Measurements from ENCODE around the gene PROM2. TPM values are rescaled to one million over a fixed set of nuclear protein-coding genes. Genes with fewer than 3 reads are reported as not detected.
"Not testable (repeated sequence)": the region's sequence is repeated elsewhere in the genome, so short reads cannot be mapped to it uniquely, and the experiment has no call there.

Gene PROM2
- total RNA-seq, 4 donors from 2014 or later, result 16.7 to 24.3 (median 22.0) TPM

DNA sequence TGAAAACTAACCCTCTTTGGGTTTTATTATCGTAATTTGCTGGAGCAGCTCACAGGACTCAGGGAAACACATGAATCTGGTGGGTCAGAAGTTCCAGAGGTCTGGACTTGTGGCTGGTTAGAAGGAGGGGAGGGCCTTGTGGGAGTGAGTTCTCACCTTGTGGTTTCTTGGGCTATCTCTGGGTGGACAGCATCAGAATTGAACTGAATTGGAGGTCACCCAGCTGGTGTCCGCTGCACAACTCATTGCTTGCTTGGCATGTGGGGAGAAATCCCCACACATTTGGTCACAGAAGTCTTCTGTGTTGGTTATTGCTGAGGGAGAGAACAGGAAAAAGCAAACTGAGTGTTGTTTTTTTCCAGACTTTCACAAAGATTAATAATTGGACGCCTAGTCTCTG lies 39.4 kb upstream of the PROM2 start:
- Histone ChIP-seq H3K9me3 (no peaks in the 10 kb centered on the region), H3K36me3 (no peaks in the 10 kb centered on the region), H3K27ac (peak overlapping the region; percentile 5 to 68 (median 56)), H3K4me3 (replicated peaks in 1 of 3) (no peak overlapping the region), H3K4me1 (peaks cover 10 to 30% of the 10 kb centered on the region in 2 donors), H3K27me3 (no peaks in the 10 kb centered on the region)
- TF ChIP-seq POLR2A (IDR thresholded peaks at IDR 0.05), result no peak
- TF ChIP-seq, protein P1, sequence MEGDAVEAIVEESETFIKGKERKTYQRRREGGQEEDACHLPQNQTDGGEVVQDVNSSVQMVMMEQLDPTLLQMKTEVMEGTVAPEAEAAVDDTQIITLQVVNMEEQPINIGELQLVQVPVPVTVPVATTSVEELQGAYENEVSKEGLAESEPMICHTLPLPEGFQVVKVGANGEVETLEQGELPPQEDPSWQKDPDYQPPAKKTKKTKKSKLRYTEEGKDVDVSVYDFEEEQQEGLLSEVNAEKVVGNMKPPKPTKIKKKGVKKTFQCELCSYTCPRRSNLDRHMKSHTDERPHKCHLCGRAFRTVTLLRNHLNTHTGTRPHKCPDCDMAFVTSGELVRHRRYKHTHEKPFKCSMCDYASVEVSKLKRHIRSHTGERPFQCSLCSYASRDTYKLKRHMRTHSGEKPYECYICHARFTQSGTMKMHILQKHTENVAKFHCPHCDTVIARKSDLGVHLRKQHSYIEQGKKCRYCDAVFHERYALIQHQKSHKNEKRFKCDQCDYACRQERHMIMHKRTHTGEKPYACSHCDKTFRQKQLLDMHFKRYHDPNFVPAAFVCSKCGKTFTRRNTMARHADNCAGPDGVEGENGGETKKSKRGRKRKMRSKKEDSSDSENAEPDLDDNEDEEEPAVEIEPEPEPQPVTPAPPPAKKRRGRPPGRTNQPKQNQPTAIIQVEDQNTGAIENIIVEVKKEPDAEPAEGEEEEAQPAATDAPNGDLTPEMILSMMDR (IDR thresholded peaks at IDR 0.05), result no peak
- 91 to 92% methylated on average over 3 of the region's 3 CpGs for WGBS, 2 donors
- intact Hi-C loops (cut with DNase I), result loop anchor here (5.0 kb wide), 1 partner anchor 82 kb away; no protein-coding TSS in a partner anchor
- no peak for DNase-seq

- Histone ChIP-seq H3K4me1 (peaks cover 10 to 16% of the 10 kb centered on the region in 2 donors), H3K4me3 (replicated peaks in 1 of 3) (no peak overlapping the region), H3K36me3 (no peaks in the 10 kb centered on the region), H3K9me3 (no peaks in the 10 kb centered on the region), H3K27ac (no peak overlapping the region), H3K27me3 (no peaks in the 10 kb centered on the region)
- TF ChIP-seq, protein P1 (IDR thresholded peaks at IDR 0.05), result no peak
- TF ChIP-seq POLR2A (IDR thresholded peaks at IDR 0.05), result no peak
- DNase-seq, result no peak
- intact Hi-C loops (cut with DNase I), result no loop called here
These were observed 36.1 kb upstream of the PROM2 start for GRCh38 chr2:95238131-95238530.

GRCh38 chr2:95240091-95240490 lies 34.2 kb upstream of the PROM2 start:
- WGBS, 2 donors, result 88 to 91% methylated on average over 5 of the region's 5 CpGs
- no peaks in the 10 kb centered on the region for H3K4me1 ChIP-seq
- no peaks in the 10 kb centered on the region for H3K36me3 ChIP-seq
- no peak for DNase-seq
- H3K9me3 ChIP-seq, result no peaks in the 10 kb centered on the region
- TF ChIP-seq, protein P1 (IDR thresholded peaks at IDR 0.05), result no peak
- TF ChIP-seq POLR2A (IDR thresholded peaks at IDR 0.05), result no peak
- H3K27ac ChIP-seq, result no peak overlapping the region
- no peak overlapping the region for H3K4me3 ChIP-seq (replicated peaks in 1 of 3)
- no peaks in the 10 kb centered on the region for H3K27me3 ChIP-seq
- intact Hi-C loops (cut with DNase I), result no loop called here

GRCh38 chr2:95240556-95240955 lies 33.7 kb upstream of the PROM2 start:
- Histone ChIP-seq H3K4me1 (no peaks in the 10 kb centered on the region), H3K36me3 (no peaks in the 10 kb centered on the region), H3K9me3 (no peaks in the 10 kb centered on the region), H3K27me3 (no peaks in the 10 kb centered on the region), H3K4me3 (replicated peaks in 1 of 3) (no peak overlapping the region), H3K27ac (no peak overlapping the region)
- intact Hi-C loops (cut with DNase I), result no loop called here
- 93 to 95% methylated on average over 5 of the region's 5 CpGs for WGBS, 2 donors
- no peak for DNase-seq
- no peak for TF ChIP-seq POLR2A (IDR thresholded peaks at IDR 0.05)
- TF ChIP-seq, protein P1 (IDR thresholded peaks at IDR 0.05), result no peak

- H3K27me3 ChIP-seq; H3K27ac ChIP-seq; H3K36me3 ChIP-seq; intact Hi-C loops (cut with DNase I); DNase-seq; H3K4me3 ChIP-seq (replicated peaks in 1 of 3); H3K4me1 ChIP-seq; H3K9me3 ChIP-seq: not testable (repeated sequence)
- 92 to 93% methylated on average over 1 of the region's 1 CpG for WGBS, 2 donors
These were observed 32.2 kb upstream of the PROM2 start for GRCh38 chr2:95242084-95242483.

DNA sequence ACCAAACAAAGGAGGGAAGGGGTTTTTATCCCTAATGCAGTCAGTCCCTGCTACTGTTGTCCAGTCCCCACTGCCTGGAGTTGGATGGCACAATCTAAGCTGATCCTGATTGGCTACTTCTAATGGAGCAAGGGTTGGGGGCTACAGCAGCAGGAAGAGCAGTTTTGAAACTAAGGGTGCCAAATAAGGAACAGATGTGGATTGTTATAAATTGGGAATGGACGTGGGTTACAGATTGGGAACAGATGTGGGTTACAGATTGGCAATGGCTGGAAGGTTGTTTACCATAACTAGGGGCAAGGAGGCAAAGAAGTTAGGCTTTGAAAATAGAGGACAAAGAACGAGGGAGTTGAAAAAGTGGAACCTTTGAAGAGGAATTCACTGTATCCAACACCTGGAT lies 16.0 kb upstream of the PROM2 start:
- 75 to 80% methylated on average over 2 of the region's 2 CpGs for WGBS, 2 donors
- H3K27ac ChIP-seq, result no peak overlapping the region

More for the DNA sequence above, 16.0 kb upstream of the PROM2 start:
- H3K4me1 ChIP-seq, result no peaks in the 10 kb centered on the region
- no peaks in the 10 kb centered on the region for H3K27me3 ChIP-seq
- DNase-seq, result no peak
- no peaks in the 10 kb centered on the region for H3K9me3 ChIP-seq
- TF ChIP-seq POLR2A (IDR thresholded peaks at IDR 0.05), result no peak
- TF ChIP-seq, protein P1 (IDR thresholded peaks at IDR 0.05), result no peak
- H3K36me3 ChIP-seq, result no peaks in the 10 kb centered on the region
- no peak overlapping the region for H3K4me3 ChIP-seq (replicated peaks in 1 of 3)
- intact Hi-C loops (cut with DNase I), result no loop called here
